GM12878 (cell line): ENCODE data around the gene MCOLN3. TPM values are rescaled to one million over a fixed set of nuclear protein-coding genes. Genes with fewer than 3 reads are reported as not detected.

Experiments
- ATAC-seq: fragments of 200-7000 bp; cut with Tn5 transposase; 3 replicates; pipeline ENCODE4 v1.9.1; 2020; ENCODE audit warnings: mild to moderate bottlenecking, moderate library complexity
- BruUV-seq: library from RNA; stranded (reverse); fragments of 400-500 nt; replicated peaks from 2 replicates; lab custom pipeline; 2021; lab: Mats Ljungman, UMichigan
- CTCF ChIA-PET: fragments of 300-600 bp; sonication (Branson Sonifier 250); formaldehyde crosslinking; extraction: SDS; loops from one replicate; lab custom pipeline; 2021; ENCODE audit warnings: inconsistent platforms; lab: Yijun Ruan, JAX
- POLR2A ChIA-PET: fragments of 350-600 bp; formaldehyde crosslinking; extraction: SDS; loops from one replicate; lab custom pipeline; 2021; ENCODE audit warnings: inconsistent platforms; lab: Charles Lee
- RAD21 ChIA-PET: fragments of 300-600 bp; sonication (Branson Sonifier 250); formaldehyde crosslinking; loops from one replicate; lab custom pipeline; 2023; ENCODE audit warnings: antibody characterized with exemption; ENCODE audit not compliant: unreplicated experiment; lab: Charles Lee
- SMC1A ChIA-PET: fragments of 300-600 bp; sonication (Branson Sonifier 250); formaldehyde crosslinking; loops from one replicate; lab custom pipeline; 2023; ENCODE audit not compliant: unreplicated experiment, uncharacterized antibody; lab: Charles Lee
- DNase-seq: peaks from one replicate; pipeline ENCODE4 v3.0.0-alpha.2; 2011; ENCODE audit warnings: low read depth, low spot score
- FAIRE-seq: peaks from 3 replicates; lab custom pipeline; 2011; peaks lifted over from hg19 to GRCh38; lab: Jason Lieb, UNC
- H2AFZ ChIP-seq: 2 replicates; pipeline ENCODE4 v1.6.0; 2011; ENCODE audit warnings: low read depth, low read length, control low read depth; ENCODE audit not compliant: control insufficient read depth
- H3K27ac ChIP-seq: 2 replicates; pipeline ENCODE4 v1.5.1; 2011; ENCODE audit warnings: control low read depth; ENCODE audit not compliant: control insufficient read depth, insufficient read depth
- H3K27me3 ChIP-seq, 2 experiments: replicated peaks in 1 of 2; 2 replicates each; pipeline versions ENCODE4 v1.6.0 to v1.6.1; 2011; ENCODE audit warnings: low read length in 1 of 2; ENCODE audit not compliant: control insufficient read depth in 2 of 2, insufficient read depth in 2 of 2
- H3K36me3 ChIP-seq, 2 experiments: 2 replicates each; pipeline ENCODE4 v1.5.1; 2011; ENCODE audit warnings: low read length in 1 of 2; ENCODE audit not compliant: control insufficient read depth in 2 of 2, insufficient read depth in 2 of 2
- H3K4me1 ChIP-seq: 2 replicates; pipeline ENCODE4 v1.6.1; 2011; ENCODE audit warnings: mild to moderate bottlenecking, low read length, moderate library complexity, mixed read lengths; ENCODE audit not compliant: control insufficient read depth, insufficient read depth
- H3K4me2 ChIP-seq: 2 replicates; pipeline ENCODE4 v1.6.0; 2011; ENCODE audit warnings: control low read depth; ENCODE audit not compliant: control insufficient read depth, insufficient read depth
- H3K4me3 ChIP-seq: fragments of 200-600 bp; sonication (generic); 2 replicates; pipeline ENCODE4 v1.5.1; 2016
- H3K79me2 ChIP-seq: 2 replicates; pipeline ENCODE4 v1.6.0; 2011; ENCODE audit warnings: low read length; ENCODE audit not compliant: control insufficient read depth, insufficient read depth
- H3K9ac ChIP-seq: 2 replicates; pipeline ENCODE4 v1.8.0; 2011; ENCODE audit warnings: low read length, control low read depth, mixed read lengths; ENCODE audit not compliant: control insufficient read depth, insufficient read depth
- H3K9me3 ChIP-seq: replicated peaks from 3 replicates; pipeline ENCODE4 v1.5.1; 2011; ENCODE audit warnings: mild to moderate bottlenecking, low read length; ENCODE audit not compliant: control insufficient read depth, insufficient read depth
- H4K20me1 ChIP-seq: 2 replicates; pipeline ENCODE4 v1.6.0; 2011; ENCODE audit not compliant: control insufficient read depth, insufficient read depth
- IKZF1 ChIP-seq: fragments of 450-650 bp; conservative IDR thresholded peaks from 2 replicates; pipeline ENCODE4 v1.6.1; 2017; ENCODE audit warnings: antibody characterized with exemption, mild to moderate bottlenecking
- IRF5 ChIP-seq: fragments of 450-650 bp; IDR thresholded peaks from 2 replicates; pipeline ENCODE4 v1.6.1; 2017; ENCODE audit warnings: borderline replicate concordance
- KDM1A ChIP-seq: fragments of 200-600 bp; sonication (generic); IDR thresholded peaks from 2 replicates; pipeline ENCODE4 v1.6.1; 2016; ENCODE audit warnings: borderline replicate concordance
- MTA3 ChIP-seq: IDR thresholded peaks from 2 replicates; pipeline ENCODE4 v1.6.1; 2012; ENCODE audit warnings: low read length, inconsistent platforms, borderline replicate concordance
- MYC ChIP-seq: IDR thresholded peaks from 2 replicates; pipeline ENCODE4 v1.6.1; 2011; ENCODE audit warnings: mild to moderate bottlenecking, low read length, moderate library complexity, inconsistent platforms; ENCODE audit not compliant: insufficient read depth, insufficient replicate concordance, insufficient read length, severe bottlenecking
- SUPT20H ChIP-seq: IDR thresholded peaks from 2 replicates; pipeline ENCODE4 v1.6.1; 2011; ENCODE audit warnings: low read depth, mild to moderate bottlenecking, low read length, moderate library complexity, borderline replicate concordance; ENCODE audit not compliant: control insufficient read depth
- TCF7 ChIP-seq: IDR thresholded peaks from 2 replicates; pipeline ENCODE4 v1.6.1; 2014; ENCODE audit warnings: antibody characterized with exemption, borderline replicate concordance
- WGBS: methylation state at CpG from one replicate; pipeline ENCODE4 v1.1.6; 2016; ENCODE audit warnings: low lambda C conversion rate; ENCODE audit not compliant: insufficient replicate concordance, insufficient coverage; ENCODE audit errors: missing lambda C conversion rate; 5-methylcytosine and 5-hydroxymethylcytosine counted together
- in situ Hi-C: fragments of 300-500 bp; cut with MboI; formaldehyde crosslinking; loops from 9 replicates; pipeline ENCODE4 v1.14.3; 2018; ENCODE audit warnings: mixed read lengths
- intact Hi-C: fragments of 100-400 bp; cut with micrococcal nuclease; formaldehyde crosslinking; loops from one replicate; pipeline ENCODE4 v1.14.2; 2022; ENCODE audit not compliant: unreplicated experiment
- polyA plus RNA-seq, 11 experiments: library from polyadenylated mRNA; depleted of rRNA in 4 of 11; unstranded in 6 of 11; stranded (reverse) in 5 of 11; fragments of >200 nt; fragmentation: Nextera tagmentation in 4 of 11; fragmentation: Illumina TruSeq in 1 of 11; extraction: Ambion mirVana in 4 of 11; extraction: Trizol in 1 of 11; gene quantifications; 1 replicate in 1 of 11; 2 replicates in 10 of 11; pipeline versions ENCODE4 v1.2.1 to v1.2.3, GENCODE V29; 2011 to 2016; ENCODE audit warnings: inconsistent platforms in 2 of 11, missing spikeins in 2 of 11, low read depth in 1 of 11
- total RNA-seq, 4 experiments: library from RNA; depleted of rRNA in 3 of 4; stranded (reverse); fragments of >200 nt in 3 of 4; fragmentation: Illumina TruSeq in 1 of 4; extraction: Trizol in 1 of 4; gene quantifications; 2 replicates each; pipeline versions ENCODE4 v1.2.1 to v1.2.3, GENCODE V29; 2013 to 2021

MCOLN3 gene
- total and polyA plus RNA-seq, 10 of the 15 experiments (the other 5 are each of a cell fraction or from before 2014, with no cell fraction given): 0.48 to 7.4 (median 3.8) TPM

GRCh38 chr1:85059563-85059962 lies 11.3 kb upstream of the MCOLN3 start:
- intact Hi-C loops: no loop called here
- no peaks in the 10 kb centered on the region for H3K9me3 ChIP-seq
- no peak overlapping the region for H2AFZ ChIP-seq
- TF ChIP-seq IKZF1: no peak
- no peak for TF ChIP-seq TCF7
- TF ChIP-seq MYC: no peak
- TF ChIP-seq KDM1A: no peak
- TF ChIP-seq IRF5: no peak
- no peak for TF ChIP-seq SUPT20H
- TF ChIP-seq MTA3: no peak
- H3K9ac ChIP-seq: no peak overlapping the region
- H3K4me1 ChIP-seq: peaks cover 8% of the 10 kb centered on the region
- POLR2A ChIA-PET: no interaction called here
- CTCF ChIA-PET: no interaction called here
- no peaks in the 10 kb centered on the region for H4K20me1 ChIP-seq
- in situ Hi-C loops: no loop called here
- H3K27ac ChIP-seq: no peak overlapping the region
- no peaks in the 10 kb centered on the region for H3K27me3 ChIP-seq
- H3K79me2 ChIP-seq: no peaks in the 10 kb centered on the region
- 71% methylated on average over 2 of the region's 2 CpGs for WGBS
- no peaks in the 10 kb centered on the region for H3K36me3 ChIP-seq
- no peak for FAIRE-seq
- RAD21 ChIA-PET: no interaction called here
- BruUV-seq: no TSS peak
- H3K4me3 ChIP-seq: no peak overlapping the region
- no peak for DNase-seq
- SMC1A ChIA-PET: no interaction called here
- no peak for ATAC-seq
- no peak overlapping the region for H3K4me2 ChIP-seq
